Right lobe of liver (tissue), 6 donors: ENCODE results near the gene PLCB4. TPM values are rescaled to one million over a fixed set of nuclear protein-coding genes. Genes with fewer than 3 reads are reported as not detected.

Experiments used
- ATAC-seq, 4 donors: fragments of 200-7000 bp; cut with Tn5 transposase; one replicate each; pipeline ENCODE4 v1.9.1; 2020; ENCODE audit warnings: mild to moderate bottlenecking in 4 of 4, moderate library complexity in 4 of 4
- DNase-seq, 3 donors: peaks; one replicate each; pipeline ENCODE4 v3.0.0-alpha.2; 2020
- H3K27ac ChIP-seq, 3 donors: fragments of 200-600 bp; one replicate each; pipeline ENCODE4 v1.8.0; 2022
- H3K27me3 ChIP-seq, 2 donors: fragments of 200-600 bp; one replicate each; pipeline ENCODE4 v1.8.0; 2022
- H3K36me3 ChIP-seq, 4 donors: fragments of 200-600 bp; sonication (generic) in 1 of 4; one replicate each; pipeline versions ENCODE4 v1.5.1 to v1.8.0; 2017 to 2022; ENCODE audit warnings: control low read depth in 1 of 4
- H3K4me1 ChIP-seq, 4 donors: fragments of 200-600 bp; sonication (generic) in 1 of 4; one replicate each; pipeline versions ENCODE4 v1.5.1 to v1.8.0; 2017 to 2022; ENCODE audit warnings: control low read depth in 1 of 4
- H3K4me3 ChIP-seq, 3 donors: fragments of 200-600 bp; one replicate each; pipeline ENCODE4 v1.8.0; 2022
- H3K9me3 ChIP-seq, 4 donors: fragments of 200-600 bp; sonication (generic) in 1 of 4; one replicate each; pipeline versions ENCODE4 v1.5.1 to v1.8.0; 2017 to 2022; ENCODE audit warnings: control low read depth in 1 of 4
- POLR2A ChIP-seq: fragments of 450-650 bp; IDR thresholded peaks from one replicate; pipeline ENCODE4 v1.6.1; 2017; ENCODE audit warnings: antibody characterized with exemption, mild to moderate bottlenecking
- WGBS: methylation state at CpG from one replicate; pipeline ENCODE4 v1.1.6; 2018; ENCODE audit warnings: low coverage, low lambda C conversion rate; ENCODE audit not compliant: insufficient coverage; ENCODE audit errors: missing lambda C conversion rate; 5-methylcytosine and 5-hydroxymethylcytosine counted together
- intact Hi-C, 2 donors: fragments of 100-400 bp; cut with DNase I; formaldehyde crosslinking; loops; one replicate each; pipeline versions ENCODE4 v1.11.2 to v1.14.1; 2022
- total RNA-seq, 6 experiments: library from RNA; depleted of rRNA in 2 of 6; stranded (reverse); fragments of >200 nt in 2 of 6; fragmentation: NEBNext Ultra II Directional in 3 of 6; extraction: Animal tissue kit (Norgen Biotek cat#: 25700) in 3 of 6; gene quantifications; one replicate each; pipeline versions ENCODE4 v1.1.0 to v1.2.4, GENCODE V29; 2016 to 2023
- TF ChIP-seq, protein P1 (sequence below), 4 donors: fragments of 200-600 bp in 3 of 4; fragments of 450-650 bp in 1 of 4; IDR thresholded peaks; one replicate each; pipeline versions ENCODE4 v1.5.1 to v1.8.0; 2016 to 2022; ENCODE audit warnings: antibody characterized with exemption in 4 of 4, mild to moderate bottlenecking in 2 of 4
- donor health status: DM: no; HTN: yes; CAD: no.
- donor health status: DM: no; HTN: no; CAD: no.
- donor health status: DM: no; HTN: no; CAD: no.
- donor health status: DM: no; HTN: yes; CAD: no.
- donor health status: DM: no; HTN: yes; CAD: no.

The PLCB4 gene
- total RNA-seq, 6 experiments from 2014 or later, result 0.04 to 0.20 (median 0.15) TPM

DNA sequence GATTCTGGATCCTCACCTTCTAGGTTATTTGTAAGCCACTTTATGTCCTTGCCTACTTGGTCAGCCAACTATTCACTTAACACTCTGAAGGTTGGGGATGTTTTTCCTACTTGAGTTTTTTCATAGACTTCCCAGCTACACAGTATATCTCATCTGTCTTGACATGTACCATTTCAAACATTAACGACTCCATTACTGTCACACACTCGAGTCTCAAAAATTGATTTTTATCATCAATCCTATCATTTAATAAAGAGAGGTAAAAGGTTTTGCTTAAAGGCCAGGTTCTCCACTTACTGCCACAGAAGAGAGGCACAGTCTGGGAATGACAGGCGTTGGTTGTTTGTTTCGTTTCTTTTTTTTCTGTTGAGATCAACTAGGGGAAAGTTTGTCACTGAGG, 407.3 kb downstream of the PLCB4 start:
- Histone ChIP-seq H3K4me3 (no peak overlapping the region), H3K27ac (no peak overlapping the region), H3K27me3 (no peaks in the 10 kb centered on the region), H3K36me3 (no peaks in the 10 kb centered on the region), H3K9me3 (no peaks in the 10 kb centered on the region), H3K4me1 (no peaks in the 10 kb centered on the region)
- intact Hi-C loops, result no loop called here
- WGBS, result 39% methylated on average over 4 of the region's 4 CpGs
- DNase-seq, result no peak
- TF ChIP-seq, protein P1, sequence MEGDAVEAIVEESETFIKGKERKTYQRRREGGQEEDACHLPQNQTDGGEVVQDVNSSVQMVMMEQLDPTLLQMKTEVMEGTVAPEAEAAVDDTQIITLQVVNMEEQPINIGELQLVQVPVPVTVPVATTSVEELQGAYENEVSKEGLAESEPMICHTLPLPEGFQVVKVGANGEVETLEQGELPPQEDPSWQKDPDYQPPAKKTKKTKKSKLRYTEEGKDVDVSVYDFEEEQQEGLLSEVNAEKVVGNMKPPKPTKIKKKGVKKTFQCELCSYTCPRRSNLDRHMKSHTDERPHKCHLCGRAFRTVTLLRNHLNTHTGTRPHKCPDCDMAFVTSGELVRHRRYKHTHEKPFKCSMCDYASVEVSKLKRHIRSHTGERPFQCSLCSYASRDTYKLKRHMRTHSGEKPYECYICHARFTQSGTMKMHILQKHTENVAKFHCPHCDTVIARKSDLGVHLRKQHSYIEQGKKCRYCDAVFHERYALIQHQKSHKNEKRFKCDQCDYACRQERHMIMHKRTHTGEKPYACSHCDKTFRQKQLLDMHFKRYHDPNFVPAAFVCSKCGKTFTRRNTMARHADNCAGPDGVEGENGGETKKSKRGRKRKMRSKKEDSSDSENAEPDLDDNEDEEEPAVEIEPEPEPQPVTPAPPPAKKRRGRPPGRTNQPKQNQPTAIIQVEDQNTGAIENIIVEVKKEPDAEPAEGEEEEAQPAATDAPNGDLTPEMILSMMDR (IDR thresholded peaks at IDR 0.05), result no peak
- no peak for TF ChIP-seq POLR2A
- no peak for ATAC-seq

DNA sequence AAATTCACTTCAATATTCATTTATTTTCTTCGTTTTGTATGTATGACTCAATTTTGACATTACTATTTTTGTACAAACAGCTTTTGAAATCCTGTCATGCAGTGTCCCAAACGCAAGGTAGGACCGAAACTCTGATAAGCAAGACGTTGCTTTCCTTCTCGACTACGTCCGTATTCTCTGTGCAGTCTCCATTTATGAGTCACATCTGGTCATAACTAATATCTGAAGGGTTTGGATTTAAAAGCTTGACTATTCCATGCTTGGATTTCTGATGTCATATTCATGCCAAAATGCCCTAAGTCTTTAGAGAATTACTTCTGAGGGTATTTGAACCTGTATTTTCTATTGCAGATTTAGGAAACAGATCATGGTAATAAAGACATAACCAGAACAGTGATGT, 407.8 kb downstream of the PLCB4 start:
- WGBS, result 62% methylated on average over 7 of the region's 7 CpGs
- Histone ChIP-seq H3K4me1 (no peaks in the 10 kb centered on the region), H3K9me3 (no peaks in the 10 kb centered on the region), H3K27me3 (no peaks in the 10 kb centered on the region), H3K4me3 (no peak overlapping the region), H3K27ac (no peak overlapping the region), H3K36me3 (no peaks in the 10 kb centered on the region)
- DNase-seq (no peak), ATAC-seq (no peak)
- intact Hi-C loops, result no loop called here
- no peak for TF ChIP-seq POLR2A
- TF ChIP-seq, protein P1 (IDR thresholded peaks at IDR 0.05), result no peak

DNA sequence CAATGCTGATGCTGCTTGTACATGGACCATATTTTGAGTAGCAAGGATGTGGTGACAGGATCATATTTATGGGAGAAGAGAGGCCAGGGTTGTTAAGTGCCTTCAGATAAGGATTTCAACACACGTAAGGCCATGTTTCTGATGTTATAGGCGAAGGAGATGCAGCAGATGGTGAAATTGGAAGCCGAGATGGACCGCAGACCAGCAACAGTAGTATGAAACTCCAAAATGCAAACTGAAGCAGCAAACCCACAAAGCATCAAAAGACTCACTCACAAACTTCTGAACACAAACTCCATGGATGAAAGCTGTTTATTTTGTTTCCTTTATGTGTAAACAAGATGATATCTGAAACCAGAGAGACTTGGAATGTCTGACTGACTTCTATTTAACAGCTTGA, 409.9 kb downstream of the PLCB4 start:
- H3K4me3 ChIP-seq, result no peak overlapping the region
- no peaks in the 10 kb centered on the region for H3K9me3 ChIP-seq
- TF ChIP-seq, protein P1 (IDR thresholded peaks at IDR 0.05), result no peak
- TF ChIP-seq POLR2A, result no peak
- peaks cover 0 to 2% (median 0%) of the 10 kb centered on the region in 4 donors for H3K4me1 ChIP-seq
- H3K27me3 ChIP-seq, result no peaks in the 10 kb centered on the region
- H3K27ac ChIP-seq, result no peak overlapping the region
- ATAC-seq (no peak), DNase-seq (no peak)
- H3K36me3 ChIP-seq, result no peaks in the 10 kb centered on the region
- intact Hi-C loops, result no loop called here
- 40% methylated on average over 3 of the region's 4 CpGs for WGBS

DNA sequence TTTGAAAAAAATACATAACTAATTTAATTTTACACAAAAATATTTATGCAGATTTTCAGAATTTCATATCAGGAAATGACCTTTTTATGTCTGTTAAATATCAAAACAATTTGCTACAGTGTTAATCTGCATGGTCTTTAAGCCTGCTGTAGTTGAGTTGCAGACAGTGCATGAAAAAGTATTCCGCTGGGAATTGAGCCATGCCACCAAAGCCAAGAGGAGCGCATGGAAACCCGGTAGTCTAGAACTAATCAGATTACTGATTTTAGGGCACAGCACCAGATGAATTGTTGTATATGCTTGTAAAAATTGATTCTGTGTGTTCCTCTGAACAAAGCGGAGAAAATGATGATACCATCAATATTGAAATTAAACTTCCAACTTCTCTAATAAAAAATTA, 411.2 kb downstream of the PLCB4 start:
- H3K36me3 ChIP-seq, result no peaks in the 10 kb centered on the region
- DNase-seq (no peak), ATAC-seq (no peak)
- H3K27me3 ChIP-seq, result no peaks in the 10 kb centered on the region
- no peaks in the 10 kb centered on the region for H3K9me3 ChIP-seq
- peaks cover 0 to 2% (median 0%) of the 10 kb centered on the region in 4 donors for H3K4me1 ChIP-seq
- no peak overlapping the region for H3K27ac ChIP-seq
- 77% methylated on average over 4 of the region's 4 CpGs for WGBS
- TF ChIP-seq, protein P1 (IDR thresholded peaks at IDR 0.05), result no peak
- TF ChIP-seq POLR2A, result no peak
- intact Hi-C loops, result no loop called here
- no peak overlapping the region for H3K4me3 ChIP-seq

DNA sequence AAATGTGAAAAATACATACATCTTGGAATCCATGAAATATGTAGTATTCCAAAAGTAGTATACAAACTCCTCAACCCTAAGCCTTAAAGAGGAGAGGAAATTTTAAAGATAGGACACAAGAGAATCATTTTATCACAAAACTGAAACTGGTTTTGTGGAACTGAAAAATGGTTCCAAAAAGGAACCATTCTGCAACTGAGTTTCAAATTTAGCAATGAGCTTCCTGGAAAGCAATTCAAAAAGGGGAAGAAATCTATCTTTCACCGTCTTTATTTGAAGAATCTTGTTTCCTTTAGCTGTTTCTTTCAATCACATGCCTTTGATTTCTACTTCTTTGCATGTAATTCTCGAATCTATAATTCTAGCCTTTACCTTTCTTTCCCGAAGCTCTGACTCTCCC, 413.3 kb downstream of the PLCB4 start:
- Histone ChIP-seq H3K27me3 (no peaks in the 10 kb centered on the region), H3K36me3 (no peaks in the 10 kb centered on the region), H3K4me3 (no peak overlapping the region), H3K9me3 (no peaks in the 10 kb centered on the region), H3K4me1 (peaks cover 0 to 2% (median 0%) of the 10 kb centered on the region in 4 donors), H3K27ac (no peak overlapping the region)
- no peak for ATAC-seq
- DNase-seq, result no peak
- intact Hi-C loops, result no loop called here
- 39% methylated on average over 3 of the region's 3 CpGs for WGBS
- no peak for TF ChIP-seq POLR2A
- TF ChIP-seq, protein P1 (IDR thresholded peaks at IDR 0.05), result no peak
